ENCODE data around the gene MEIOB.

- TF ChIP-seq TEAD4 (IDR thresholded peaks at IDR 0.05), result no peak
- no peak for TF ChIP-seq CEBPB (IDR thresholded peaks at IDR 0.05)
- no peak for TF ChIP-seq USF1 (IDR thresholded peaks at IDR 0.05)
- no peak for TF ChIP-seq MAX (IDR thresholded peaks at IDR 0.05)
- no peak for TF ChIP-seq TAF1 (IDR thresholded peaks at IDR 0.05; ENCODE audit: low read depth)
- no peak for TF ChIP-seq NFIC (IDR thresholded peaks at IDR 0.05)
- TF ChIP-seq YY1 (IDR thresholded peaks at IDR 0.05; ENCODE audit: low read depth), result no peak
- TF ChIP-seq REST (IDR thresholded peaks at IDR 0.05; ENCODE audit: low read depth), result no peak
Measured at GRCh38 chr16:1845985-1846384, 26.0 kb downstream of the MEIOB start.

All from Ishikawa (cell line).